GM18520 (cell line): ENCODE data around the gene LRRC18.

Experiments
- ATAC-seq: cut with Tn5 transposase; IDR thresholded peaks from one replicate; pipeline ENCODE4 v1.9.1; 2021; ENCODE audit not compliant: unreplicated experiment

LRRC18 gene

DNA sequence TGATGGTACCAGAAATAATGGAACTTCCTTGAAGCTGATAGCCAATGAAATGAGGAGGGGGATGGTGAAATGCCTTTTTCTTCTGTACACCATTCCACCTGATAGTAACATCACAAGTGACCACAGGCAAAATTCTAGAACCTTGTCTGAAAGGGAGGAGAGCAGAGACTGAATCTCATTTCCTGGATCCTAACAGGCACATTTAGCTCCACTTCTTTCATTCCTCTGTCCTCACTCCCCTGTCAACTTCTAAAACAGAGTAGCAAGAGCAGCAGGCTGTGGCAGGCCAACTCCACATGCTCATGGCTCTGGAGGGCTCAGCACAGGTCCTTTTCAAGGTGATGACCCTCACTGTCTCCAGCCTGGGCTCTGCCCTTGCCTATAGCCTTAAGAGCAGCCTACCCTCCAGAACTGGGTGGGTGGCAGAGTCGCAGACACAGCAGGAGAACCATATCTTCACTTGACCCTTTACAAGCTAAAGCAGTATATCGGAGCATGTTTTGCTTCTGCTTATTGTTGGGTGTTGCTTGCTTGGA is at the start of gene LRRC18:
TSS of gene LRRC18 (minus strand) at position 51 of the 536 bp plus-strand sequence. CDS start 25,685 bp downstream, outside the sequence.
- no peak for ATAC-seq

DNA sequence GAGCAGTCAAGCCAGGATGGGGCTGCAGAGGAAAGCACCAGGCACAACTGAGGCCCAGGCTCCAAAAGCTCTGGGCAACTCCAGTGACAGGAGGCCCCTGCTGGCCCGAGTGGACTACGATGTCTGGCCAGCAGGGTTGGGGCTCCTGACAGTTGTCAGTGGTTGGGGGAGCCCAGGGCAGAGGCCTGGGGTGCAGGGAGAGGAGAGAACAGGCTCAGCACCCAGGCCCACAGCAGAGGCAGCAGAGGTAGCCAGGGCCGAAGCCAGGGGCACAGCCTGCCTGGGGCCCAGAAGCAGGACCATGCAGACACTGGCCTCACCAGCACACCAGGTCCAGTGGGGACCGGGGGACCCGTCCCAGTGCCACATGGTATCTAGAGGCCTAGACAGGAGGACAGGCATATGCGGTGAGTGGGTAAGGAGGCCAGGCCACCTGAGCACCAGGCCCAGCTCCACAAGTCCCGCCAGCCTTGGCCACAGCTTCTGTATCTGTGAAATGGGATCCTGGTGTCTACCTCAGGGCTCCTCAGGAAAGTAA is 46.0 kb upstream of the LRRC18 start:
- no peak for ATAC-seq

- no peak for ATAC-seq
Observed at GRCh38 chr10:48983648-48984351, 44.2 kb upstream of the LRRC18 start.

- no peak for ATAC-seq
Observed at GRCh38 chr10:48982584-48982983, 42.9 kb upstream of the LRRC18 start.

- ATAC-seq: no peak
Observed at GRCh38 chr10:48981310-48981907, 41.8 kb upstream of the LRRC18 start.

DNA sequence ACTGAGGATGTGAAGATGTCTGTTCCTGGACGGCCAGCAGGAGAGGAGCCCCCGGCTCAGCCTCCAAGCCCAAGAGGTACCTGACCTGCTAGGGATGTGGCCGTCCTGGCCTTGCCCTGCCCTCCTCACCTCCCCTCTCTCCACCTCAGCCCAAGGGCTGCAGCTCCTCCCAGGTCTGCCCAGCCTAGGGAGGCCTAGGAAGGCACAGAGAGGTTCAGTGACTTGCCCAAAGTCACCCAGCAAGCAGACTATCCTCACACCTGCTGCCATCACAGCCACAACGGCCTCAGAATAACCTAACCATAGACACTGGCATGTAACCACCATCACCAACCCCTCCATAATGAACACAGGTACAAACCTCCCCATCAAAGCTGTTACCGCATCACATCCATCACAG is 38.7 kb upstream of the LRRC18 start:
- no peak for ATAC-seq

DNA sequence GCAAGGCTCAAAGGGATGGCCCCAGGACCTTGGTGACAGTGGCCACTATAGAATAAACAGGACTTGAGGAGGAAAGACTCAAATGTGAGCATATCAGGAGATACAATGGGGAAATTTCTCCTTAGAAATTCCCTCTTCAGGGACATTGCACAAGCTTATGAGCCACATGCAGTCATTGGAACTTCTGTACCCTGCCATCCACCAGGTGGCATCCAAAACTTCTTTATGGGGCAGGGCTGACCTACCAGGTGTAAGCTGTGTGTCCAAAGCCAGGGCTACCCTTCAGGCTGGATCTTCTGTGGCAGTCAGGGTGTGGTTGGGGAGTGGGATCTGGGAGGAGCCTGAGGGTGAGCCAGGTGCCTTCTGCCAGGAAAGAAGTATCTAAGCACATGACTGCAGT is 36.6 kb upstream of the LRRC18 start:
- ATAC-seq: no peak

GRCh38 chr10:48974510-48975156 is 35.0 kb upstream of the LRRC18 start:
- no peak for ATAC-seq

GRCh38 chr10:48973065-48973464 is 33.4 kb upstream of the LRRC18 start:
- ATAC-seq: no peak

GRCh38 chr10:48970654-48971053 is 31.0 kb upstream of the LRRC18 start:
- ATAC-seq: no peak

- ATAC-seq: no peak
Observed at GRCh38 chr10:48970046-48970445, 30.4 kb upstream of the LRRC18 start.

- ATAC-seq: no peak
Observed at GRCh38 chr10:48968036-48968435, 28.4 kb upstream of the LRRC18 start.

DNA sequence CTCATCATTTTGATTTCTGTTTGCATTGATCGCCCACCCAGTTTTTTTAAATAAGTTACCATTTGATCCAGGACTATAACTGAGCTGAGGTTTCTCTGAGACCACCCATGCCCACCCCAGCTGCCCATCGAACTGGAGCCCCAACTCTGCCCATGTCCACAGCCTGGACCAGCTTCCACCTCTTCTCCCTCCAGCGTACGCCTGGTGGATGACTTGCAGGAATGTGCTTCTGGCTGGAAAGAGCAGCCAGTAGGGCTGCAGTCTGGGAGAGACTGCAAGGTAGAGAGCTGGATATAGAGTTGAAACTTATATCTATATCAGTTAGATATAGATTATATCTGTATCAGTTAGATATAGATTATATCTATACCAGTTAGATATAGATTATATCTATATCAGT is 25.8 kb upstream of the LRRC18 start:
- ATAC-seq: no peak

DNA sequence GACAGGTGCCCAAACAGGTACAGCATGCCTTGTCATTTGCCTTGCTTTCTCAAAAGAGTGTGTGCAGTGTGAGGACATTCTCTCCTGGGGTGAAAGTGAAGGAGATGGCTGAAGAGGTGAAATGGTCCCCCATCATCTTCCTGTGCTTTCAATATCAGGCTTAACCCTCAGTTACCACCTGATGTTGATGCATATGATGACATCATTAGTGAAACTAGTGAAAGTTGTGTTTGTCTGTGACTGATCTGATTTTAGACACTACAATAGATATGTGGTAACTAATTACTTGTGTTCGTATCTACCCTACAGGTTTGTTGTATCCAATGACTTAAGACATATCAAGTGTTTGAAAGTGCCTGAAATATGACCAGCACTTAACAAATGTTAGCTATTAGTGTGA is 24.4 kb upstream of the LRRC18 start:
- no peak for ATAC-seq

- ATAC-seq: no peak
Observed at GRCh38 chr10:48958598-48959190, 19.1 kb upstream of the LRRC18 start.

DNA sequence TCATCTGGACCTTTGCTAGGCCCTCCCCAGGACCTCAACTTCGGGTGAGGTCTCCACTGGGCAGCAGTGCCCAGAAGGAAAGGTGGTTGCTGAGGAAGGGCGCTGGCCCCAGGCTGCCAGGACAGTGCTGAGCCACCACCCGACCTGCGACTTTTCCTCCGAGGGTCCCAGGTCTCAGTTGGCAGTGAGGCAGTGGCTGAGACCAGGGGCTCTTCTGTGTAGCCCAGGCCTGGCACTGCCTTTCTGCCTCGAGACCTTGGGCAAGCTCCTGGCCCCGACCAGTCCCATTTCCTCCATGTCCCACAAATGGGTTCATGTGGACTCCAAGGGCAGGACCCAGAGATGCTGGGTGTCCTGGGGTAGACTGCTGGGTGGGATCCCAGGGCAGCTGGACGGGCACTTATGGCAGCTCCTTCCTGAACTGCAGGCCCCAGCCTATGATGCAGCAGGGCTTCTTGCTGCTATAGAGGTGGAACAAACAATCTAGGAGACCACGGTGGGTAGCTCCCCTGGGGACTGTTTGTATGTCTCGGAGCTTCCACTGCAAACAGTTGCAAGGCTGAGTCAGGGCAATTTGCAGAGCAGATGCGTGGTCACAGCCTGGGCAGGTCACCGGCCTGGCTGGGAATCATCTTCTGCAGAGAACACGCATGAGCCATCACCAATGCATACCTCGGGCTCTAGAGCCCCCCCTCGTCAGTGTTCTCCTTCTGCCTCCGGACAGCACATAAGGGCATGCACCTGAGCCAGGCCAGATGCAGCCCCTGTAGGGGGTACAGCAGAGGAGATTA is 17.9 kb upstream of the LRRC18 start:
- no peak for ATAC-seq

DNA sequence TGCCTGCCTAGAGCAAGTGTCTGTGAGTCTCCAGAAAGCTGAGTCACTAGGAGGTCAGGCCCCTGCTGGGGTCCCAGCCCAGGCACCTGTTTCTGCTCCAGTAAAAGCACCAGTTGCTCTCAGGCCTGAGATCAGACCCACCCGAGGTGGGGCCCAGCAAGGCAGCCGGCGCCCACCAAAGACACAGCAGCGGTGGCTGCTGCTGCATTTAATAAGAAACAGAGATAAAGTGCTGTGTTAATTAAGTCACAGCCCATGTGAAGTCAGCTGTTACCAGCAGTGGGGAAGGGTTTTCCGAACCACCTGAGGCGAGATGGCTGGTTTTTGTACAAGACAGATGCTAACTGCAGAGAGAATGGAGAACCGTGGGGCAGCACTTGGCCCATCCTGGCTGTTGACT is 12.1 kb upstream of the LRRC18 start:
- ATAC-seq: no peak

GRCh38 chr10:48948470-48949037 is 8.9 kb upstream of the LRRC18 start:
- ATAC-seq: no peak

DNA sequence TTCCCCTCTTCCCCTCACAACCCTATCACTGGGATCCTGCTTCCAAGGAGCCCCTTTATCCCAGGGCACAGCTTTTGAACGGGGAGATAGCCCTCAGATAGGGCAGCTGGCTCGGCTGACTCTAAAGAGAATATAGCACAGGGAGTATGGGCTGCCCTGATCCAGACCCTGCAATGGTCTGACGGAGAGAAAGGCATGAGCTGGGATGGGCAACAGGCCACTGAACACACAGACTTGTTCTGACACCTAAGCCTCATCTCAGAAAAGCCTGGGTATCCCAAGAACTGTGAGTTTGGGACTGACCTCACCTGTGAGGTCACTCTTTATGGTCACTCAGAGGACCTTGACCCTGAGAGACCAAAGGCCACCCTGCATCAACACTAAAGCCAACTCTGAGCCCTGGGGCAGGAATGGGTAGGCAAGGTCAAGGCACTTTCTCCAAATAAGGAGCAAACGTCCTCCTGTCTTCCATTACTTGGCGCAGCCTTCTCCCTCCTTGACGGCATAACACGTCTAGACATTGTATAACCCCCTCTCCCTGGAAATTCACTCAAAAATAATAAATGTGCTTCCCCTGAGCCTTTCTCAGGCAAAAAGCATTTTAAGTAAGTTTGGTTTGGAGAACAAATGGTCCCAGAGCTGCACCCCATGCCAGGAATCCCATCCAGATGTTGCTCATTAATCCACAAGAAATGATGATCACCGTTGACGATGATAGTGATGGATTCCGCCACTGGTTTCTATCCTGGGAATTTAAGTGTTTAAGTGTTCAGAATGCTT is 8.2 kb upstream of the LRRC18 start:
- ATAC-seq: no peak
